GM12878 (cell line): ENCODE measurements around the gene TEDC1. TPM values are rescaled to one million over a fixed set of nuclear protein-coding genes. Genes with fewer than 3 reads are reported as not detected.
A peak's percentile ranks its signal among the peaks of the same experiment; 100 is the strongest.

ENCODE experiments used
- ATAC-seq: fragments of 200-7000 bp; cut with Tn5 transposase; 3 replicates; pipeline ENCODE4 v1.9.1; 2020; ENCODE audit warnings: mild to moderate bottlenecking, moderate library complexity
- BruUV-seq: library from RNA; stranded (reverse); fragments of 400-500 nt; replicated peaks from 2 replicates; lab custom pipeline; 2021; lab: Mats Ljungman, UMichigan
- CTCF ChIA-PET: fragments of 300-600 bp; sonication (Branson Sonifier 250); formaldehyde crosslinking; extraction: SDS; loops from one replicate; lab custom pipeline; 2021; ENCODE audit warnings: inconsistent platforms; lab: Yijun Ruan, JAX
- POLR2A ChIA-PET: fragments of 350-600 bp; formaldehyde crosslinking; extraction: SDS; loops from one replicate; lab custom pipeline; 2021; ENCODE audit warnings: inconsistent platforms; lab: Charles Lee
- RAD21 ChIA-PET: fragments of 300-600 bp; sonication (Branson Sonifier 250); formaldehyde crosslinking; loops from one replicate; lab custom pipeline; 2023; ENCODE audit warnings: antibody characterized with exemption; ENCODE audit not compliant: unreplicated experiment; lab: Charles Lee
- SMC1A ChIA-PET: fragments of 300-600 bp; sonication (Branson Sonifier 250); formaldehyde crosslinking; loops from one replicate; lab custom pipeline; 2023; ENCODE audit not compliant: unreplicated experiment, uncharacterized antibody; lab: Charles Lee
- DNase-seq: peaks from one replicate; pipeline ENCODE4 v3.0.0-alpha.2; 2011; ENCODE audit warnings: low read depth, low spot score
- FAIRE-seq: peaks from 3 replicates; lab custom pipeline; 2011; peaks lifted over from hg19 to GRCh38; lab: Jason Lieb, UNC
- H2AFZ ChIP-seq: 2 replicates; pipeline ENCODE4 v1.6.0; 2011; ENCODE audit warnings: low read depth, low read length, control low read depth; ENCODE audit not compliant: control insufficient read depth
- H3K27ac ChIP-seq: 2 replicates; pipeline ENCODE4 v1.5.1; 2011; ENCODE audit warnings: control low read depth; ENCODE audit not compliant: control insufficient read depth, insufficient read depth
- H3K27me3 ChIP-seq, 2 experiments: replicated peaks in 1 of 2; 2 replicates each; pipeline versions ENCODE4 v1.6.0 to v1.6.1; 2011; ENCODE audit warnings: low read length in 1 of 2; ENCODE audit not compliant: control insufficient read depth in 2 of 2, insufficient read depth in 2 of 2
- H3K36me3 ChIP-seq, 2 experiments: 2 replicates each; pipeline ENCODE4 v1.5.1; 2011; ENCODE audit warnings: low read length in 1 of 2; ENCODE audit not compliant: control insufficient read depth in 2 of 2, insufficient read depth in 2 of 2
- H3K4me1 ChIP-seq: 2 replicates; pipeline ENCODE4 v1.6.1; 2011; ENCODE audit warnings: mild to moderate bottlenecking, low read length, moderate library complexity, mixed read lengths; ENCODE audit not compliant: control insufficient read depth, insufficient read depth
- H3K4me2 ChIP-seq: 2 replicates; pipeline ENCODE4 v1.6.0; 2011; ENCODE audit warnings: control low read depth; ENCODE audit not compliant: control insufficient read depth, insufficient read depth
- H3K4me3 ChIP-seq: fragments of 200-600 bp; sonication (generic); 2 replicates; pipeline ENCODE4 v1.5.1; 2016
- H3K79me2 ChIP-seq: 2 replicates; pipeline ENCODE4 v1.6.0; 2011; ENCODE audit warnings: low read length; ENCODE audit not compliant: control insufficient read depth, insufficient read depth
- H3K9ac ChIP-seq: 2 replicates; pipeline ENCODE4 v1.8.0; 2011; ENCODE audit warnings: low read length, control low read depth, mixed read lengths; ENCODE audit not compliant: control insufficient read depth, insufficient read depth
- H3K9me3 ChIP-seq: replicated peaks from 3 replicates; pipeline ENCODE4 v1.5.1; 2011; ENCODE audit warnings: mild to moderate bottlenecking, low read length; ENCODE audit not compliant: control insufficient read depth, insufficient read depth
- H4K20me1 ChIP-seq: 2 replicates; pipeline ENCODE4 v1.6.0; 2011; ENCODE audit not compliant: control insufficient read depth, insufficient read depth
- GATAD2B ChIP-seq: fragments of 450-650 bp; conservative IDR thresholded peaks from 2 replicates; pipeline ENCODE4 v1.6.1; 2017; ENCODE audit warnings: low read depth, mild to moderate bottlenecking, moderate library complexity
- MEF2B ChIP-seq: fragments of 450-650 bp; IDR thresholded peaks from 2 replicates; pipeline ENCODE4 v1.6.1; 2018; ENCODE audit warnings: mild to moderate bottlenecking, moderate library complexity; ENCODE audit not compliant: partially characterized antibody, poor library complexity, severe bottlenecking
- NFYA ChIP-seq: IDR thresholded peaks from 2 replicates; pipeline ENCODE4 v1.6.1; 2011; ENCODE audit warnings: low read depth, mild to moderate bottlenecking, low read length, improper control_type of control experiment, borderline replicate concordance
- NRF1 ChIP-seq: conservative IDR thresholded peaks from 2 replicates; pipeline ENCODE4 v1.6.1; 2011; ENCODE audit warnings: mild to moderate bottlenecking, low read depth, low read length, improper control_type of control experiment
- POLR2A ChIP-seq: IDR thresholded peaks from 2 replicates; pipeline ENCODE4 v1.6.1; 2011; ENCODE audit warnings: low read depth, mild to moderate bottlenecking, low read length
- SRF ChIP-seq, 2 experiments: IDR thresholded peaks; 2 replicates each; pipeline ENCODE4 v1.6.1; 2011; ENCODE audit warnings: low read depth in 2 of 2, low read length in 2 of 2, mild to moderate bottlenecking in 1 of 2, moderate library complexity in 1 of 2
- SUZ12 ChIP-seq: fragments of 200-600 bp; sonication (generic); IDR thresholded peaks from one replicate; pipeline ENCODE4 v1.6.1; 2018; ENCODE audit warnings: antibody characterized with exemption, mild to moderate bottlenecking; ENCODE audit not compliant: unreplicated experiment
- WGBS: methylation state at CpG from one replicate; pipeline ENCODE4 v1.1.6; 2016; ENCODE audit warnings: low lambda C conversion rate; ENCODE audit not compliant: insufficient replicate concordance, insufficient coverage; ENCODE audit errors: missing lambda C conversion rate; 5-methylcytosine and 5-hydroxymethylcytosine counted together
- in situ Hi-C: fragments of 300-500 bp; cut with MboI; formaldehyde crosslinking; loops from 9 replicates; pipeline ENCODE4 v1.14.3; 2018; ENCODE audit warnings: mixed read lengths
- intact Hi-C: fragments of 100-400 bp; cut with micrococcal nuclease; formaldehyde crosslinking; loops from one replicate; pipeline ENCODE4 v1.14.2; 2022; ENCODE audit not compliant: unreplicated experiment
- polyA plus RNA-seq, 11 experiments: library from polyadenylated mRNA; depleted of rRNA in 4 of 11; unstranded in 6 of 11; stranded (reverse) in 5 of 11; fragments of >200 nt; fragmentation: Nextera tagmentation in 4 of 11; fragmentation: Illumina TruSeq in 1 of 11; extraction: Ambion mirVana in 4 of 11; extraction: Trizol in 1 of 11; gene quantifications; 1 replicate in 1 of 11; 2 replicates in 10 of 11; pipeline versions ENCODE4 v1.2.1 to v1.2.3, GENCODE V29; 2011 to 2016; ENCODE audit warnings: inconsistent platforms in 2 of 11, missing spikeins in 2 of 11, low read depth in 1 of 11
- total RNA-seq, 4 experiments: library from RNA; depleted of rRNA in 3 of 4; stranded (reverse); fragments of >200 nt in 3 of 4; fragmentation: Illumina TruSeq in 1 of 4; extraction: Trizol in 1 of 4; gene quantifications; 2 replicates each; pipeline versions ENCODE4 v1.2.1 to v1.2.3, GENCODE V29; 2013 to 2021
- TF ChIP-seq, protein P1 (sequence below): IDR thresholded peaks from 2 replicates; pipeline ENCODE4 v1.6.1; 2012; ENCODE audit warnings: low read depth, low read length, improper control_type of control experiment

TEDC1 gene
- total and polyA plus RNA-seq, 10 of the 15 experiments (the other 5 are each of a cell fraction or from before 2014, with no cell fraction given): 0.19 to 34.2 (median 14.5) TPM

DNA sequence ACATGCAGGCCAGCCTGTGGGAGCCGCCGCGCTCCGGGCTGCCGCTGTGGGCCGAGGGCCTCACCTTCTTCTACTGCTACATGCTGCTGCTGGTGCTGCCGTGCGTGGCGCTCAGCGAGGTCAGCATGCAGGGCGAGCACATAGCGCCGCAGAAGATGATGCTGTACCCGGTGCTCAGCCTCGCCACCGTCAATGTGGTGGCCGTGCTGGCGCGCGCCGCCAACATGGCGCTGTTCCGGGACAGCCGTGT is 38.2 kb downstream of the TEDC1 start:
- intact Hi-C loops: loop anchor here (5.0 kb wide), 2 partner anchors 37 to 327 kb away; partner anchors contain the start of gene TEDC1
- no peaks in the 10 kb centered on the region for H4K20me1 ChIP-seq
- H3K79me2 ChIP-seq: no peaks in the 10 kb centered on the region
- H3K4me2 ChIP-seq: peak overlapping the region; percentile 21; the same call in 1 of the 2 replicates
- 0 out of 2 replicates have a peak overlapping the region, but pooled peaks have one; percentile 32 for H3K4me3 ChIP-seq
- no TSS peak for BruUV-seq
- no peak overlapping the region for H3K27ac ChIP-seq
- DNase-seq (no peak), ATAC-seq (no peak; the same call in 2 of the 3 replicates), FAIRE-seq (no peak)
- H3K27me3 ChIP-seq: peaks cover 5 to 7% of the 10 kb centered on the region in 2 experiments; a peak in 3 of 4 replicates
- no peaks in the 10 kb centered on the region for H3K36me3 ChIP-seq
- TF ChIP-seq MEF2B (no peak), SUZ12 (no peak), NFYA (no peak), POLR2A (no peak), GATAD2B (0 out of 2 replicates have a peak, but pooled peaks have one; percentile 7), NRF1 (no peak), SRF (IDR thresholded peaks at IDR 0.05; ENCODE audit: low read depth in 2 of 2, low read length in 2 of 2) (no peak)
- TF ChIP-seq, protein P1, sequence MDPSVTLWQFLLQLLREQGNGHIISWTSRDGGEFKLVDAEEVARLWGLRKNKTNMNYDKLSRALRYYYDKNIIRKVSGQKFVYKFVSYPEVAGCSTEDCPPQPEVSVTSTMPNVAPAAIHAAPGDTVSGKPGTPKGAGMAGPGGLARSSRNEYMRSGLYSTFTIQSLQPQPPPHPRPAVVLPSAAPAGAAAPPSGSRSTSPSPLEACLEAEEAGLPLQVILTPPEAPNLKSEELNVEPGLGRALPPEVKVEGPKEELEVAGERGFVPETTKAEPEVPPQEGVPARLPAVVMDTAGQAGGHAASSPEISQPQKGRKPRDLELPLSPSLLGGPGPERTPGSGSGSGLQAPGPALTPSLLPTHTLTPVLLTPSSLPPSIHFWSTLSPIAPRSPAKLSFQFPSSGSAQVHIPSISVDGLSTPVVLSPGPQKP: no peak
- H3K4me1 ChIP-seq: peaks cover 4% of the 10 kb centered on the region
- H2AFZ ChIP-seq: peak overlapping the region; percentile 42; the same call in 1 of the 2 replicates
- ChIA-PET SMC1A (no interaction called here), RAD21 (interaction anchor here (1.2 to 1.6 kb wide), 2 partner anchors 39 to 49 kb away, joined by 6 to 10 read pairs; no protein-coding TSS in a partner anchor), POLR2A (no interaction called here), CTCF (interaction anchor here (0.9 to 1.6 kb wide), 5 partner anchors 14 to 944 kb away, joined by 3 to 18 read pairs (median 4); no protein-coding TSS in a partner anchor)
- no peak overlapping the region for H3K9ac ChIP-seq
- in situ Hi-C loops: no loop called here
- 39% methylated on average over 24 of the region's 24 CpGs for WGBS
- H3K9me3 ChIP-seq: no peaks in the 10 kb centered on the region
